ENCODE results near the gene NPAS2.

Gene NPAS2

GRCh38 chr2:100793982-100794381, 26.0 kb upstream of the NPAS2 start:
- peak; percentile 18 for DNase-seq (ENCODE audit: low read depth, low spot score)

GRCh38 chr2:100796499-100797100, 23.3 kb upstream of the NPAS2 start:
- no peak for DNase-seq (ENCODE audit: low read depth, low spot score)

GRCh38 chr2:100799686-100800085, 20.3 kb upstream of the NPAS2 start:
- DNase-seq (ENCODE audit: low read depth, low spot score) = no peak

GRCh38 chr2:100800915-100801314, 19.0 kb upstream of the NPAS2 start:
- no peak for DNase-seq (ENCODE audit: low read depth, low spot score)

GRCh38 chr2:100801402-100801801, 18.5 kb upstream of the NPAS2 start:
- no peak for DNase-seq (ENCODE audit: low read depth, low spot score)

- DNase-seq (ENCODE audit: low read depth, low spot score) = no peak
Observed at GRCh38 chr2:100802066-100802465, 17.9 kb upstream of the NPAS2 start.

GRCh38 chr2:100803334-100803733, 16.6 kb upstream of the NPAS2 start:
- DNase-seq (ENCODE audit: low read depth, low spot score) = no peak

GRCh38 chr2:100806550-100806949, 13.4 kb upstream of the NPAS2 start:
- DNase-seq (ENCODE audit: low read depth, low spot score) = no peak

- DNase-seq (ENCODE audit: low read depth, low spot score) = no peak
Observed at GRCh38 chr2:100807707-100808106, 12.2 kb upstream of the NPAS2 start.

GRCh38 chr2:100808582-100808981, 11.4 kb upstream of the NPAS2 start:
- DNase-seq (ENCODE audit: low read depth, low spot score) = no peak

- DNase-seq (ENCODE audit: low read depth, low spot score) = no peak
Observed at GRCh38 chr2:100809506-100809905, 10.4 kb upstream of the NPAS2 start.

- DNase-seq (ENCODE audit: low read depth, low spot score) = no peak
Observed at GRCh38 chr2:100810603-100811145, 9.3 kb upstream of the NPAS2 start.

GRCh38 chr2:100812116-100812515, 7.8 kb upstream of the NPAS2 start:
- no peak for DNase-seq (ENCODE audit: low read depth, low spot score)

GRCh38 chr2:100812573-100812972, 7.4 kb upstream of the NPAS2 start:
- DNase-seq (ENCODE audit: low read depth, low spot score) = no peak

GRCh38 chr2:100813527-100813926, 6.4 kb upstream of the NPAS2 start:
- no peak for DNase-seq (ENCODE audit: low read depth, low spot score)

GRCh38 chr2:100814043-100814442, 5.9 kb upstream of the NPAS2 start:
- no peak for DNase-seq (ENCODE audit: low read depth, low spot score)

- DNase-seq (ENCODE audit: low read depth, low spot score) = no peak
Observed at GRCh38 chr2:100814453-100814852, 5.5 kb upstream of the NPAS2 start.

GRCh38 chr2:100817388-100817985, 2.5 kb upstream of the NPAS2 start:
- no peak for DNase-seq (ENCODE audit: low read depth, low spot score)

- DNase-seq (ENCODE audit: low read depth, low spot score) = no peak
Observed at GRCh38 chr2:100818003-100818605, 1.8 kb upstream of the NPAS2 start.

GRCh38 chr2:100818606-100819369, 1.2 kb upstream of the NPAS2 start:
- DNase-seq (ENCODE audit: low read depth, low spot score) = peak; percentile 66

GRCh38 chr2:100820273-100820522, 259 bp downstream of the NPAS2 start:
- no peak for DNase-seq (ENCODE audit: low read depth, low spot score)

- peak; percentile 17 for DNase-seq (ENCODE audit: low read depth, low spot score)
Observed at GRCh38 chr2:100820523-100821254, 750 bp downstream of the NPAS2 start.
